ENCODE results near the gene GRB7. TPM values are rescaled to one million over a fixed set of nuclear protein-coding genes. Genes with fewer than 3 reads are reported as not detected.

Gene GRB7
- total and polyA plus RNA-seq, 2 donors (not counting 1 experiment from before 2014, with no cell fraction given) = 0.81 to 0.84 TPM

DNA sequence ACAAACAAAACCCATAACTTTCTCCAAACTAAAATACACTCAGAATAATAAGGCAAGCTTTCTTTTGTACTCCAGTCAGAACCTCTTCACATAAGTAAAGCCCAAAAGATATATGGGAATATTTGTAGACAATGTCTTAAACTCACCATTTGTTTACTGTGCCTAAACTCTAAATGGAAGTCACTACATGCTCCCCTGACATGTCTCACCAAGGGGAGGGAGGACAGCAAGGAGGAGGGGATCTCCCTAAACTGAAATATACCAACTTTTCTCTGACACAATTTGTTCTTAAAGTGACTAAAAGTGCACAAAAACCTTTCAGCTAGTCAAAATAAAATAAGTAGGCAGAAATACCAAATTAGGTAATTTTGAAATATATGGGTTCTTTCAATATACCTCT is 38.5 kb downstream of the GRB7 start:
- H3K4me1 ChIP-seq (ENCODE audit: control insufficient read depth in 2 of 2, insufficient read depth in 2 of 2, low read length in 2 of 2) = peaks cover 80 to 91% of the 10 kb centered on the region in 2 donors
- intact Hi-C loops (cut with micrococcal nuclease) = loop anchor here (5.0 kb wide), 1 partner anchor 206 kb away; the partner anchor contains the start of gene PSMD3
- no peaks in the 10 kb centered on the region for H3K9me3 ChIP-seq (ENCODE audit: control extremely low read depth in 1 of 3, control insufficient read depth in 2 of 3, insufficient read depth in 1 of 3, low read length in 2 of 3)
- H3K27ac ChIP-seq (ENCODE audit: low read length in 2 of 2) = peak overlapping the region; percentile 63 to 86
- CTCF ChIA-PET = interaction anchor here (0.7 to 3.5 kb wide), 11 partner anchors 16 to 204 kb away, joined by 3 to 32 read pairs (median 6); partner anchors contain the start of genes IKZF3, MIEN1 and PSMD3
- H3K27me3 ChIP-seq (replicated peaks in 1 of 4; ENCODE audit: control extremely low read depth in 1 of 4, control insufficient read depth in 3 of 4, insufficient read depth in 4 of 4, low read length in 3 of 4) = no peaks in the 10 kb centered on the region
- TF ChIP-seq, protein P1, sequence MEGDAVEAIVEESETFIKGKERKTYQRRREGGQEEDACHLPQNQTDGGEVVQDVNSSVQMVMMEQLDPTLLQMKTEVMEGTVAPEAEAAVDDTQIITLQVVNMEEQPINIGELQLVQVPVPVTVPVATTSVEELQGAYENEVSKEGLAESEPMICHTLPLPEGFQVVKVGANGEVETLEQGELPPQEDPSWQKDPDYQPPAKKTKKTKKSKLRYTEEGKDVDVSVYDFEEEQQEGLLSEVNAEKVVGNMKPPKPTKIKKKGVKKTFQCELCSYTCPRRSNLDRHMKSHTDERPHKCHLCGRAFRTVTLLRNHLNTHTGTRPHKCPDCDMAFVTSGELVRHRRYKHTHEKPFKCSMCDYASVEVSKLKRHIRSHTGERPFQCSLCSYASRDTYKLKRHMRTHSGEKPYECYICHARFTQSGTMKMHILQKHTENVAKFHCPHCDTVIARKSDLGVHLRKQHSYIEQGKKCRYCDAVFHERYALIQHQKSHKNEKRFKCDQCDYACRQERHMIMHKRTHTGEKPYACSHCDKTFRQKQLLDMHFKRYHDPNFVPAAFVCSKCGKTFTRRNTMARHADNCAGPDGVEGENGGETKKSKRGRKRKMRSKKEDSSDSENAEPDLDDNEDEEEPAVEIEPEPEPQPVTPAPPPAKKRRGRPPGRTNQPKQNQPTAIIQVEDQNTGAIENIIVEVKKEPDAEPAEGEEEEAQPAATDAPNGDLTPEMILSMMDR (IDR thresholded peaks at IDR 0.05) = no peak
- TF ChIP-seq EZH2 (IDR thresholded peaks at IDR 0.05; ENCODE audit: borderline replicate concordance, insufficient read depth, low read depth, low read length, poor library complexity, severe bottlenecking) = no peak
- no peak overlapping the region for H2AFZ ChIP-seq (ENCODE audit: insufficient read depth, low read depth, low read length, poor library complexity, severe bottlenecking)
- H3K36me3 ChIP-seq (replicated peaks in 1 of 2; ENCODE audit: control extremely low read depth in 1 of 2, control insufficient read depth in 1 of 2, extremely low read depth in 1 of 2, insufficient read depth in 2 of 2, low read length in 1 of 2) = peaks cover 0 to 52% of the 10 kb centered on the region in 2 experiments
- DNase-seq = no peak
- H4K20me1 ChIP-seq (ENCODE audit: control insufficient read depth, insufficient read depth, low read length, poor library complexity, severe bottlenecking) = no peaks in the 10 kb centered on the region
- Mint-ChIP-seq H3K9me3 (ENCODE audit: insufficient read depth) (no peaks in the 10 kb centered on the region), H3K27me3 (no peaks in the 10 kb centered on the region), H3K4me3 (peak overlapping the region; percentile 89), H3K4me1 (peaks cover 81% of the 10 kb centered on the region), H3K27ac (peak overlapping the region; percentile 93)
- peak overlapping the region; percentile 21 to 86 (median 51) for H3K4me3 ChIP-seq (ENCODE audit: control extremely low read depth in 1 of 5, extremely low read depth in 1 of 5, insufficient read depth in 1 of 5, low read depth in 2 of 5, low read length in 4 of 5)
- peak overlapping the region; percentile 74 for H3K9ac ChIP-seq (ENCODE audit: low read length)
- H3K79me2 ChIP-seq (ENCODE audit: control insufficient read depth, insufficient read depth, low read length) = peaks cover 95% of the 10 kb centered on the region
- no peak for ATAC-seq (ENCODE audit: low read depth)
- POLR2A ChIA-PET = interaction anchor here (0.6 to 3.9 kb wide), 4 partner anchors 18 to 61 kb away, joined by 3 to 46 read pairs (median 10); no protein-coding TSS in a partner anchor
- H3K4me2 ChIP-seq (replicated peaks; ENCODE audit: low read depth, low read length, poor library complexity, severe bottlenecking) = peak overlapping the region; percentile 77

All from B cell (primary cell).